Keratinocyte (primary cell): ENCODE results near the gene UGT1A8. TPM values are rescaled to one million over a fixed set of nuclear protein-coding genes. Genes with fewer than 3 reads are reported as not detected.
"Not testable (repeated sequence)": the region's sequence is repeated elsewhere in the genome, so short reads cannot be mapped to it uniquely, and the experiment has no call there.

Experiments
- DNase-seq: peaks from one replicate; pipeline ENCODE4 v3.0.0-alpha.2; 2011; ENCODE audit warnings: low read depth, missing footprints, low spot score
- FAIRE-seq: peaks from 2 replicates; lab custom pipeline; 2011; peaks lifted over from hg19 to GRCh38; lab: Jason Lieb, UNC
- H2AFZ ChIP-seq: 2 replicates; pipeline ENCODE4 v1.6.0; 2012; ENCODE audit warnings: low read length, control low read depth, inconsistent platforms; ENCODE audit not compliant: control insufficient read depth
- H3K27ac ChIP-seq: 2 replicates; pipeline ENCODE4 v1.5.1; 2011; ENCODE audit warnings: low read length; ENCODE audit not compliant: control insufficient read depth, insufficient read depth
- H3K27me3 ChIP-seq: 3 replicates; pipeline ENCODE4 v1.6.0; 2011; ENCODE audit warnings: low read length; ENCODE audit not compliant: control insufficient read depth, insufficient read depth; ENCODE audit errors: extremely low read depth
- H3K36me3 ChIP-seq, 2 experiments: 2 replicates in 1 of 2; 3 replicates in 1 of 2; pipeline ENCODE4 v1.5.1; 2011; ENCODE audit warnings: low read length in 2 of 2, mild to moderate bottlenecking in 1 of 2; ENCODE audit not compliant: control insufficient read depth in 2 of 2, insufficient read depth in 2 of 2; ENCODE audit errors: extremely low read depth in 1 of 2
- H3K4me1 ChIP-seq: 3 replicates; pipeline ENCODE4 v1.5.1; 2011; ENCODE audit warnings: low read length; ENCODE audit not compliant: control insufficient read depth, insufficient read depth; ENCODE audit errors: extremely low read depth
- H3K4me2 ChIP-seq: 3 replicates; pipeline ENCODE4 v1.6.0; 2011; ENCODE audit warnings: low read depth, low read length; ENCODE audit not compliant: control insufficient read depth, insufficient read depth; ENCODE audit errors: extremely low read depth
- H3K4me3 ChIP-seq, 3 experiments: fragments of 200-600 bp in 1 of 3; sonication (generic) in 1 of 3; 2 replicates in 2 of 3; 3 replicates in 1 of 3; pipeline ENCODE4 v1.5.1; 2011 to 2016; ENCODE audit warnings: low read length in 3 of 3, mild to moderate bottlenecking in 3 of 3, control low read depth in 2 of 3, inconsistent platforms in 1 of 3, low read depth in 1 of 3, mixed read lengths in 1 of 3, mixed run types in 1 of 3, moderate library complexity in 1 of 3; ENCODE audit not compliant: control insufficient read depth in 2 of 3, insufficient read depth in 2 of 3; ENCODE audit errors: extremely low read depth in 1 of 3
- H3K79me2 ChIP-seq: 2 replicates; pipeline ENCODE4 v1.6.0; 2012; ENCODE audit warnings: low read length; ENCODE audit not compliant: control insufficient read depth, insufficient read depth
- H3K9ac ChIP-seq: 3 replicates; pipeline ENCODE4 v1.6.0; 2011; ENCODE audit warnings: low read length; ENCODE audit not compliant: control insufficient read depth, insufficient read depth; ENCODE audit errors: extremely low read depth
- H3K9me1 ChIP-seq: 3 replicates; pipeline ENCODE4 v1.6.0; 2011; ENCODE audit warnings: low read length; ENCODE audit not compliant: control insufficient read depth, insufficient read depth; ENCODE audit errors: extremely low read depth
- H3K9me3 ChIP-seq: 2 replicates; pipeline ENCODE4 v1.5.1; 2012; ENCODE audit warnings: low read depth, low read length; ENCODE audit not compliant: control insufficient read depth
- H4K20me1 ChIP-seq: 3 replicates; pipeline ENCODE4 v1.6.0; 2011; ENCODE audit warnings: low read length; ENCODE audit not compliant: control insufficient read depth, insufficient read depth; ENCODE audit errors: extremely low read depth
- CTCF ChIP-seq, 3 experiments: IDR thresholded peaks in 1 of 3; conservative IDR thresholded peaks in 1 of 3; optimal IDR thresholded peaks in 1 of 3; 2 replicates in 2 of 3; 3 replicates in 1 of 3; pipeline versions ENCODE3 to v1.5.1; 2011; ENCODE audit warnings: low read length in 3 of 3, mild to moderate bottlenecking in 3 of 3, moderate library complexity in 2 of 3, control low read depth in 1 of 3, inconsistent platforms in 1 of 3; ENCODE audit not compliant: insufficient read depth in 2 of 3; ENCODE audit errors: extremely low read depth in 1 of 3
- EZH2 ChIP-seq: IDR thresholded peaks from one replicate; pipeline ENCODE4 v1.6.1; 2012; ENCODE audit warnings: inconsistent platforms, mild to moderate bottlenecking, low read length, moderate library complexity
- dilution Hi-C: fragments of 300-500 bp; cut with MboI; formaldehyde crosslinking; loops from one replicate; pipeline ENCODE4 v1.7.0; 2020; ENCODE audit warnings: low sequenced_read_pairs; ENCODE audit not compliant: extremely low pct_ligation_motif_present
- polyA plus RNA-seq, 5 experiments: library from polyadenylated mRNA; depleted of rRNA in 3 of 5; stranded (reverse) in 3 of 5; stranded (forward) in 1 of 5; unstranded in 1 of 5; fragments of >200 nt; gene quantifications; 1 replicate in 1 of 5; 2 replicates in 3 of 5; 3 replicates in 1 of 5; pipeline versions ENCODE4 v1.2.1 to v1.2.3, GENCODE V29; 2011 to 2012; ENCODE audit warnings: missing spikeins in 2 of 5, low read depth in 1 of 5, low replicate concordance in 1 of 5

The UGT1A8 gene
- polyA plus RNA-seq, 1 donor (not counting 4 experiments of a cell fraction or from before 2014, with no cell fraction given): 0.64 TPM

- Histone ChIP-seq H3K9me3 (no peaks in the 10 kb centered on the region), H3K9ac (peak overlapping the region; percentile 63), H3K4me3 (no peak overlapping the region), H3K9me1 (no peaks in the 10 kb centered on the region), H4K20me1 (no peaks in the 10 kb centered on the region), H3K79me2 (peaks cover 66% of the 10 kb centered on the region), H2AFZ (no peak overlapping the region), H3K27ac (peak overlapping the region; percentile 80), H3K4me1 (peaks cover 22% of the 10 kb centered on the region), H3K27me3 (no peaks in the 10 kb centered on the region), H3K36me3 (peaks cover 0 to 8% of the 10 kb centered on the region in 2 experiments), H3K4me2 (peak overlapping the region; percentile 57)
- FAIRE-seq (no peak), DNase-seq (no peak)
- dilution Hi-C loops: no loop called here
- TF ChIP-seq EZH2 (no peak), CTCF (optimal IDR thresholded peaks at IDR 0.05 in 1 of 3, IDR thresholded peaks at IDR 0.05 in 1 of 3, conservative IDR thresholded peaks at IDR 0.05 in 1 of 3; ENCODE audit: extremely low read depth in 1 of 3, insufficient read depth in 2 of 3, low read length in 3 of 3) (no peak)
Observed at GRCh38 chr2:233699424-233700027, 82.1 kb downstream of the UGT1A8 start.

- Histone ChIP-seq H3K4me2 (peak overlapping the region; percentile 57), H3K27me3 (no peaks in the 10 kb centered on the region), H3K9me1 (no peaks in the 10 kb centered on the region), H3K4me3 (no peak overlapping the region), H3K79me2 (peaks cover 62% of the 10 kb centered on the region), H4K20me1 (no peaks in the 10 kb centered on the region), H2AFZ (no peak overlapping the region), H3K9me3 (no peaks in the 10 kb centered on the region), H3K36me3 (peaks cover 0 to 8% of the 10 kb centered on the region in 2 experiments), H3K27ac (peak overlapping the region; percentile 80), H3K9ac (peak overlapping the region; percentile 63), H3K4me1 (peaks cover 17% of the 10 kb centered on the region)
- no peak for DNase-seq
- TF ChIP-seq CTCF (optimal IDR thresholded peaks at IDR 0.05 in 1 of 3, IDR thresholded peaks at IDR 0.05 in 1 of 3, conservative IDR thresholded peaks at IDR 0.05 in 1 of 3; ENCODE audit: extremely low read depth in 1 of 3, insufficient read depth in 2 of 3, low read length in 3 of 3) (no peak), EZH2 (no peak)
- peak; percentile 41 for FAIRE-seq
- dilution Hi-C loops: no loop called here
Observed at GRCh38 chr2:233700028-233700635, 82.7 kb downstream of the UGT1A8 start.

- H3K27me3 ChIP-seq, H3K4me2 ChIP-seq, FAIRE-seq, H4K20me1 ChIP-seq, H3K36me3 ChIP-seq, H3K27ac ChIP-seq, H3K4me3 ChIP-seq, H3K9me3 ChIP-seq, DNase-seq, dilution Hi-C loops, H2AFZ ChIP-seq, H3K9ac ChIP-seq, H3K9me1 ChIP-seq: not testable (repeated sequence)
- Histone ChIP-seq H3K4me1 (peaks cover 22% of the 10 kb centered on the region), H3K79me2 (peaks cover 55% of the 10 kb centered on the region)
Observed at GRCh38 chr2:233700842-233701241, 83.4 kb downstream of the UGT1A8 start.
